SK-N-SH (cell line): ENCODE measurements around the gene SPAM1. TPM values are rescaled to one million over a fixed set of nuclear protein-coding genes. Genes with fewer than 3 reads are reported as not detected.

Experiments used
- CTCF ChIA-PET: fragments of 300-600, 350-600 bp; formaldehyde crosslinking; extraction: SDS; loops from one replicate; lab custom pipeline; 2021; lab: Yijun Ruan, JAX
- POLR2A ChIA-PET: fragments of 350-600 bp; sonication (Branson Sonifier 250); formaldehyde crosslinking; extraction: SDS; loops from one replicate; lab custom pipeline; 2020; ENCODE audit warnings: antibody characterized with exemption, inconsistent platforms; lab: Yijun Ruan, JAX
- DNase-seq: peaks from one replicate; pipeline ENCODE4 v3.0.0; 2012
- H2AFZ ChIP-seq: fragments of 200-600 bp; sonication (generic); 2 replicates; pipeline ENCODE4 v1.8.1; 2016; ENCODE audit warnings: antibody characterized with exemption, mild to moderate bottlenecking, low read depth
- H3F3A ChIP-seq: fragments of 200-600 bp; sonication (generic); replicated peaks from 2 replicates; pipeline ENCODE3; 2016; ENCODE audit warnings: antibody characterized with exemption, mild to moderate bottlenecking; ENCODE audit not compliant: insufficient read depth
- H3K27ac ChIP-seq, 2 experiments: fragments of 200-500 bp in 1 of 2; fragments of 200-600 bp in 1 of 2; sonication (Bioruptor generic) in 1 of 2; sonication (generic), shearing (Covaris generic) in 1 of 2; 2 replicates each; pipeline versions ENCODE4 v1.5.1 to v1.6.1; 2014 to 2016; ENCODE audit warnings: low read depth in 2 of 2, inconsistent platforms in 1 of 2, low read length in 1 of 2, mild to moderate bottlenecking in 1 of 2, mixed read lengths in 1 of 2
- H3K27me3 ChIP-seq: fragments of 200-600 bp; sonication (generic), shearing (Covaris generic); 2 replicates; pipeline ENCODE4 v1.6.1; 2016; ENCODE audit warnings: mixed run types; ENCODE audit not compliant: insufficient read depth
- H3K36me3 ChIP-seq, 2 experiments: fragments of 200-500 bp in 1 of 2; fragments of 200-600 bp in 1 of 2; sonication (Bioruptor generic) in 1 of 2; sonication (generic) in 1 of 2; replicated peaks in 1 of 2; 2 replicates each; pipeline versions ENCODE3 to v1.5.1; 2014 to 2016; ENCODE audit warnings: low read length in 1 of 2, mild to moderate bottlenecking in 1 of 2; ENCODE audit not compliant: insufficient read depth in 2 of 2, control insufficient read depth in 1 of 2
- H3K4me1 ChIP-seq, 2 experiments: fragments of 200-500 bp in 1 of 2; fragments of 200-600 bp in 1 of 2; sonication (Bioruptor generic) in 1 of 2; sonication (generic), shearing (Covaris generic) in 1 of 2; 2 replicates each; pipeline versions ENCODE4 v1.5.1 to v1.6.1; 2014 to 2016; ENCODE audit warnings: low read depth in 1 of 2, low read length in 1 of 2, mixed run types in 1 of 2; ENCODE audit not compliant: insufficient read depth in 2 of 2, control insufficient read depth in 1 of 2
- H3K4me2 ChIP-seq: fragments of 200-600 bp; sonication (generic), shearing (Covaris generic); 2 replicates; pipeline ENCODE4 v1.6.1; 2017; ENCODE audit warnings: mixed run types
- H3K4me3 ChIP-seq, 2 experiments: fragments of 200-500 bp in 1 of 2; fragments of 200-600 bp in 1 of 2; sonication (Bioruptor generic) in 1 of 2; sonication (generic), shearing (Covaris generic) in 1 of 2; 2 replicates each; pipeline versions ENCODE4 v1.5.1 to v1.8.1; 2014 to 2016; ENCODE audit warnings: low read depth in 2 of 2, inconsistent platforms in 1 of 2, low read length in 1 of 2, mild to moderate bottlenecking in 1 of 2, mixed read lengths in 1 of 2, moderate library complexity in 1 of 2
- H3K79me2 ChIP-seq: fragments of 200-600 bp; sonication (generic); 2 replicates; pipeline ENCODE4 v1.8.1; 2017; ENCODE audit warnings: mild to moderate bottlenecking; ENCODE audit not compliant: insufficient read depth
- H3K9ac ChIP-seq: fragments of 200-600 bp; sonication (generic); 2 replicates; pipeline ENCODE4 v1.6.1; 2017; ENCODE audit warnings: mixed run types
- H3K9me2 ChIP-seq: fragments of 200-600 bp; sonication (generic); 2 replicates; pipeline ENCODE4 v1.6.1; 2017; ENCODE audit warnings: mixed run types
- H3K9me3 ChIP-seq: fragments of 200-600 bp; sonication (generic); 2 replicates; pipeline ENCODE4 v1.6.1; 2017; ENCODE audit warnings: mixed run types, mild to moderate bottlenecking, moderate library complexity
- H4K20me1 ChIP-seq: fragments of 200-600 bp; sonication (generic); 2 replicates; pipeline ENCODE4 v1.6.1; 2017; ENCODE audit warnings: mild to moderate bottlenecking, mixed run types; ENCODE audit not compliant: insufficient read depth
- CTCF ChIP-seq: fragments of 200-600 bp; sonication (generic); IDR thresholded peaks from 2 replicates; pipeline ENCODE4 v1.6.1; 2017; ENCODE audit warnings: antibody characterized with exemption, mild to moderate bottlenecking, moderate library complexity
- FOSL2 ChIP-seq: IDR thresholded peaks from 2 replicates; pipeline ENCODE4 v1.4.0; 2012; ENCODE audit warnings: low read depth, mild to moderate bottlenecking, moderate library complexity, borderline replicate concordance
- FOXJ3 ChIP-seq: sonication (generic); formaldehyde crosslinking; IDR thresholded peaks from 2 replicates; pipeline ENCODE4 v1.5.1; 2020; ENCODE audit warnings: mild to moderate bottlenecking, missing genetic modification reagents
- GABPA ChIP-seq: IDR thresholded peaks from 2 replicates; pipeline ENCODE4 v1.4.0; 2012; ENCODE audit warnings: low read depth, mild to moderate bottlenecking
- IRF3 ChIP-seq: fragments of 150-350 bp; IDR thresholded peaks from 2 replicates; pipeline ENCODE4 v1.6.1; 2016; ENCODE audit warnings: mild to moderate bottlenecking, low read depth, low read length
- JUND ChIP-seq: IDR thresholded peaks from 2 replicates; pipeline ENCODE4 v1.4.0; 2012
- NRF1 ChIP-seq: IDR thresholded peaks from 2 replicates; pipeline ENCODE4 v1.6.1; 2012; ENCODE audit warnings: low read depth, mild to moderate bottlenecking, low read length
- RFX5 ChIP-seq: IDR thresholded peaks from 2 replicates; pipeline ENCODE4 v1.6.1; 2012; ENCODE audit warnings: mild to moderate bottlenecking, improper control_type of control experiment, low read length
- SIN3A ChIP-seq: IDR thresholded peaks from 2 replicates; pipeline ENCODE4 v1.6.1; 2012; ENCODE audit warnings: low read depth, mild to moderate bottlenecking, low read length, moderate library complexity, borderline replicate concordance
- TCF12 ChIP-seq: IDR thresholded peaks from 2 replicates; pipeline ENCODE4 v1.4.0; 2012
- TEAD4 ChIP-seq: IDR thresholded peaks from 2 replicates; pipeline ENCODE4 v1.4.0; 2012; ENCODE audit warnings: mild to moderate bottlenecking, borderline replicate concordance; ENCODE audit not compliant: insufficient read depth
- USF2 ChIP-seq: fragments of 150-350 bp; IDR thresholded peaks from 2 replicates; pipeline ENCODE4 v1.6.1; 2017; ENCODE audit warnings: antibody characterized with exemption, low read length, low read depth, borderline replicate concordance
- WGBS: methylation state at CpG from one replicate; pipeline ENCODE4 v1.1.6; 2017; ENCODE audit warnings: low lambda C conversion rate; 5-methylcytosine and 5-hydroxymethylcytosine counted together
- polyA plus RNA-seq, 3 experiments: library from polyadenylated mRNA; depleted of rRNA; stranded (reverse); fragments of >200 nt; gene quantifications; 2 replicates each; pipeline ENCODE4 v1.2.3, GENCODE V29; 2012

Gene SPAM1
- polyA plus RNA-seq, 1 of the 3 experiments (the other 2 are of a cell fraction) = not detected

GRCh38 chr7:123918309-123918708 lies 6.7 kb upstream of the SPAM1 start:
- H3F3A ChIP-seq = no peaks in the 10 kb centered on the region
- CTCF ChIA-PET = no interaction called here
- no peaks in the 10 kb centered on the region for H3K9me2 ChIP-seq
- H3K4me1 ChIP-seq = no peaks in the 10 kb centered on the region
- TF ChIP-seq FOXJ3 (CRISPR knock-in tag) (no peak), IRF3 (no peak), JUND (no peak), RFX5 (no peak), TCF12 (no peak), SIN3A (no peak), TEAD4 (no peak), FOSL2 (no peak)
- no peaks in the 10 kb centered on the region for H3K36me3 ChIP-seq
- 52% methylated on average over 8 of the region's 8 CpGs for WGBS
- no peak overlapping the region for H3K27ac ChIP-seq
- no peak overlapping the region for H3K4me2 ChIP-seq
- no peaks in the 10 kb centered on the region for H3K9me3 ChIP-seq
- no peaks in the 10 kb centered on the region for H4K20me1 ChIP-seq
- POLR2A ChIA-PET = no interaction called here
- no peaks in the 10 kb centered on the region for H3K79me2 ChIP-seq
- H3K27me3 ChIP-seq = no peaks in the 10 kb centered on the region
- H3K4me3 ChIP-seq = no peak overlapping the region
- DNase-seq = no peak
- no peak overlapping the region for H3K9ac ChIP-seq
- H2AFZ ChIP-seq = no peak overlapping the region

- H3K4me1 ChIP-seq = no peaks in the 10 kb centered on the region
- H3K9me3 ChIP-seq = no peaks in the 10 kb centered on the region
- no peak for DNase-seq
- H3K27ac ChIP-seq = no peak overlapping the region
- H3K9me2 ChIP-seq = no peaks in the 10 kb centered on the region
- H3K4me3 ChIP-seq = no peak overlapping the region
- POLR2A ChIA-PET = no interaction called here
- TF ChIP-seq TCF12 (no peak), NRF1 (no peak), USF2 (no peak), FOXJ3 (CRISPR knock-in tag) (no peak), GABPA (no peak), CTCF (no peak)
- H3K79me2 ChIP-seq = no peaks in the 10 kb centered on the region
- no peaks in the 10 kb centered on the region for H4K20me1 ChIP-seq
- H3K4me2 ChIP-seq = no peak overlapping the region
- no peaks in the 10 kb centered on the region for H3K36me3 ChIP-seq
- CTCF ChIA-PET = no interaction called here
- H3K9ac ChIP-seq = no peak overlapping the region
- no peaks in the 10 kb centered on the region for H3K27me3 ChIP-seq
- H2AFZ ChIP-seq = no peak overlapping the region
- no peaks in the 10 kb centered on the region for H3F3A ChIP-seq
- 27% methylated on average over 4 of the region's 4 CpGs for WGBS
These were observed 1.4 kb upstream of the SPAM1 start for GRCh38 chr7:123923599-123923998.
